ENCODE measurements around the gene DUOXA1.

Gene DUOXA1

DNA sequence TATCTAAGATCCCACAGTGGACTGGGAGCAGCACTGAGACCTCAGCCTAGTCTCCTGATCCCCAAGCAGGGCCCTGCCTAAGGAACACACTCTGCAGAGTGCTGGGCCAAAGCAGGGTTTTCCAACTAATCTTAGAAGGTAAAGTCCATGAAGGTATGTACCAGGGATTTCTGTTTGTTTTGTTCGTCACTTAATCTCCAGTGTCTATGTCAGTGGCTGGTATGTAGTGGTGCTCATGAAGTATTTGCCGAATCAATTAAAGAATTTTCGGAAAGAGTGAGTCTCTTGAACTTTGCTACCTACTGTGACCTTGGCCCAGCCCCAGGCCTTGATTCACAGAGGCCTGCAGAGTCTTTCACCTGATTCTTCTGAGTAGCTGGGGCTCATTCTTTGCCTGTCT is 1.8 kb upstream of the DUOXA1 start:
- no peak for DNase-seq (ENCODE audit: low spot score)

DNA sequence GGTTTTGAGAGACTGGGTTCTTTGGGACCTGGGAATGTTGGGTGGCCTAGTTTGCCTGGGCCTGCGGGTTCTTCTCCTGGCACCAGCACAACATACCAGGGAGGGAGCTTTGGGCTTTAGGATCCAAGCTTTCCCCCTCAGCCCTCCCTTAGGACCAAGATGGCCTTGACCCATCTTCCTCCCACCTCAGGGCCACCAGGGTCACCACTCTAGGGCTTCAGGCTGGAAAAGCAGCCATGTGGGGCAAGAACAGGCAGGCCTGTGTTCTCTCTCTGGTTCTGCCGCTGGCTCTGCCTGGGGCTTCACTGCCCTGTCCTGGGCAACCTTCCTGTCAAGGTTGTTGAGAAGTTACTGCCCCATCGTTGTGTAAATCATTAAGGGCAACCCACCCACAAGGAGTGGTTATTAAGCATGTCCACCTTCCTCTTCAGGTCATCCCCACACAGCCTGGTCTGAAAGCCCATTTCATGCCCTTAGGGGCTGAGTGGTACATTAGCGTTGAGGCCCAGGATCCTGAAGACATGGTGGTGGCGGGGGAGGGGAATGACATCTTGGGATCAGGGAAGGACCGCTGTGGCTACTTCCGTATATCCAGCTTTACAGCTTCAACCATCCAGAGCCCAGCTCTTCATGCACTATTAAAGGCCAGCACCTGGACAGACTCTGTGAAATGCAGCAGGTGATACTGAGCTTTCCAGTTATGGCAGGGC is 767 bp upstream of the DUOXA1 start:
- no peak for DNase-seq (ENCODE audit: low spot score)

DNA sequence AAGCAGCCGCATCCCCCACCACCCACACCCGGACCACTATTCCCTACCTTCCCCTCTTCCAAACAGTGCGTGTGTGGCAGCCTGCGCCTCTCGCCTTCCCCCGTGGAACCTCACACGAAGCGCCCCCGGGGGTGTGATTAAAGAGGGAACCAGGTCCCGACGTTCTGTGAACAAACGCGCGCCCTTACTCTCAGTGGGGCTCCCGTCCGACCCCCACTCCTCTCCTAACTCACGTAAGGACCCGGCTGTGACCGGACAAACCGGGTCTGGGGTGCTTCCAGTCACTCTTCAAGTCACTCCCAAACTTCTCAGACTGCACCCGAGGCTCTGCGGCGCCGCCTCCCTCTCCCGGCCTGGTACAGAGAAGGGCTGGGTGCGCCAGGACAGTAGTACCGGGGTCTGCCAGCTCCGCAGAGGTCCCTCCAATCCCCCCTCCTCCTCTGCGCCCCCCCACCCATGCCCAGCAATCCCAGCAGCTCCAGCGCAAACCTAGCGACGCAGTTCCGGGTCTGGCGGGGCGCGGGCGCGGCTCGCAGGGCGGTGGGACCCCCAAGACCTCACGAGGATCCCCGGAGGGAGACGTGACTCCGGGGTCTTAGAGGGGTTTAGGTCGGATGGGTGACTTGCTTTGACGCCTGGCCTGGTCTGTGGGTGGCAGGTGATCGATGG is 574 bp downstream of the DUOXA1 start:
- DNase-seq (ENCODE audit: low spot score): no peak

DNA sequence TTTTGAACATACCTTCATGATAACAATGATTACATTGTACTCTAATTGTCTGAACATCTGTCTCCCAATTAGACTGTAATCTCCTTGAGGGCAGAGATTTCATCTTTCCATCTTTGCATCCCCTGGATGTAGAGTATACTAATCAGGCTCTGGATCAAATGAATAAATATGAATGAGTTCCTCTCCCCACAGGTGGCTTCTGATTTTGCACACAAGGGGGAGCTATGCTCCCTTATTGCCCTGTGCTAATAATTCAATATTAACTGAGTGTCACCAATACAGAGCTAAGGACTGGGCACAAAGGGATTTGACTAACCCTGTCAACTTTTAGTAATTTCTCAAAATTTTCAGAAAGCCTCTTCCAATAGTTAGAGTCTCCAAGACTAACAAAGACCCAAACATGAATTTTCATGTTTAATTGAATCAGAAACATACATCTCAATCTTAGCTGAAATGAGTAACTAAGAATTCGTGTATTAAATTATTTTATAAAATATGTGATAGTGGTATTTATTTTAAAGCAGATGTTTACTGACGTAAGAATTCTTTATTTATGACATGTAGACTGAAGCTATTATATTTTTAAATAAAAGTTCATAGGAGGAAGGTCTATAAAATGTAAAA is 3.0 kb downstream of the DUOXA1 start:
- DNase-seq (ENCODE audit: low spot score): peak; percentile 26

DNA sequence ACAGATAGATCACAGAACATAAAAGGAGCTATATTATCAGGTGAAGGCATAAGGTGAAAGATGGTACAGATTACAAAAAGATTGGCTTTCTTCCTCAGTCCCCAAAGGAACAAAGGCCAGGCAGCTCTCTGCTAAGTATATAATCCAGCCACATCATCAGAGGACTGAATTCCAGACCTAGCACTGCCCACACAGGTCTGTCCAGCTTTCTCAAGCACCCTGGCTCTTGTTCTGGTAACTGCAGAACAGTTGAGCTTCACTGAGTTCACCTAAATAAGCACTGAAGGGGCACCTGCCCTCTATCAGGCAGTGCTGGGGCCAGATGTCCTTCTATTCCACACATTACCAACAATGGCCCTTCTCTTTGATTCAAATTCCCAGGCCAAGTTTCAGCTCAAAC is 6.3 kb downstream of the DUOXA1 start:
- no peak for DNase-seq (ENCODE audit: low spot score)

DNA sequence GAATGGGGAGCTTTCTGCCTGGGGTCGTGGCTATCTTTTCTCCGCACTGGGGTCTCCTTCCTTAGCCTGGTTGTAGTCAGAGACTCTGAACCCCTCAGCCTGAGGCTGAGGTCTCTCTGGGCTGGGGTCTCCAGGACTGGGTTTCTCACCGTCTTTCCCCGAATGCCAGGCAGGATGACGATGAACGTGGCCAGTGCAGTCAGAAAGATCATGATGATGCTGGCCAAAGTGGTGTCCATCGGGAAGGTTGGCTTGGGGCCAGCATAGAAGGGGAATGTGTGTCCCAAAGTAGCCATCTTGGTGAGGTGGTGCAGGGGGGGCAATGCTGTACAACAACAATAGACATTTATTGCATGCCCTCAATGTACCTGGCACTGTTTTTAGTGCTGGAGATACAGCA is 7.0 kb downstream of the DUOXA1 start:
- DNase-seq (ENCODE audit: low spot score): no peak

DNA sequence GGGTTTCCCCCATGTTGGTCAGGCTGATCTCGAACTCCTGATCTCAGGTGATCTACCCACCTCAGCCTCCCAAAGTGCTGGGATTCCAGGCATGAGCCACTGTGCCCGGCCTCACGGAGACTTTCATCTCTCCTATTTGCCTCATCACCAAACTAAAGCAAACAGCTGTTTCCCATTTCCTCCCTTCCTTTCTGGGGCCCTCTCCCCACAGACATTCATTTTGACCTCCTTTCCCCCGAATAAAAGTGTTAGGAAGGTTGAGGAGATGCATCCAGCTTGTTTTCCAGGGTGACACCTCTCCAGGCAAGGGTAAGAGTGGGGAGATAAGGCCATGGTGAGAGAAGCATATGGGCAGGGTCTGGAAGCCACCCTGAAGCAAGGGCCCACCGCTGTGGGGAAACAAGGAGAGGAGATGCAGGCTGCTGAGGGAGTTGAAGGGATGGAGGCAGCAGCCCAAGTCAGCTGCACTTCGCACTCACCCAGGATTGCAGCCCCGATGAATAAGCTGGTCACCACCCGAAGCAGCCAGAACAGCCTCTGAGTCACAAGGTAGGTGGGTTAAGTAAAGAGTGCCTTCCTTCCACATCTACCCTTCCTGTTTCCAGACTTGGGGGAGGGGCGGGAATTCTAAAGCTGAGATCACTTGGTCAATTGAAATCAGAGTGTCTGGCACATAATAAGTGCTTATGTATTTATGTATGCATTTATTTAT is 7.8 kb downstream of the DUOXA1 start:
- DNase-seq (ENCODE audit: low spot score): peak; percentile 13

DNA sequence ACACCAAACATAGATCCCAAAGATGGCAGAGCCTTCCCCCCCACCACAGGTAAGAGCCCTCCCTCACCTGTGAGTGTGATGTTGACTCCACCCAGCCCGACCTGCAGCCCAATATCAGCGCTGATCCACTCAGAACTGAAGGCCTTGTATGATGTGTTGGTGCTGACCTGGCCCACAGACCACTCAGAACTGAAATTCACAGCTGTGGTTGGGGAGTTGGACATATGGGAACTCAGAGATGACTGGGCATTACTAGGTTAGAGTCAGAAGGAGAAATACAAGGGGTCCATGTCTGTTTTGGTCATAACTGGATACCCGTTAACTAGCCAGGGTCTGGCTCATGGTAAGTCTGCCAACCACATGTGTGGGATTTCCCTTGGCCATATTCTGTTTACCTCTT is 8.7 kb downstream of the DUOXA1 start:
- DNase-seq (ENCODE audit: low spot score): no peak

DNA sequence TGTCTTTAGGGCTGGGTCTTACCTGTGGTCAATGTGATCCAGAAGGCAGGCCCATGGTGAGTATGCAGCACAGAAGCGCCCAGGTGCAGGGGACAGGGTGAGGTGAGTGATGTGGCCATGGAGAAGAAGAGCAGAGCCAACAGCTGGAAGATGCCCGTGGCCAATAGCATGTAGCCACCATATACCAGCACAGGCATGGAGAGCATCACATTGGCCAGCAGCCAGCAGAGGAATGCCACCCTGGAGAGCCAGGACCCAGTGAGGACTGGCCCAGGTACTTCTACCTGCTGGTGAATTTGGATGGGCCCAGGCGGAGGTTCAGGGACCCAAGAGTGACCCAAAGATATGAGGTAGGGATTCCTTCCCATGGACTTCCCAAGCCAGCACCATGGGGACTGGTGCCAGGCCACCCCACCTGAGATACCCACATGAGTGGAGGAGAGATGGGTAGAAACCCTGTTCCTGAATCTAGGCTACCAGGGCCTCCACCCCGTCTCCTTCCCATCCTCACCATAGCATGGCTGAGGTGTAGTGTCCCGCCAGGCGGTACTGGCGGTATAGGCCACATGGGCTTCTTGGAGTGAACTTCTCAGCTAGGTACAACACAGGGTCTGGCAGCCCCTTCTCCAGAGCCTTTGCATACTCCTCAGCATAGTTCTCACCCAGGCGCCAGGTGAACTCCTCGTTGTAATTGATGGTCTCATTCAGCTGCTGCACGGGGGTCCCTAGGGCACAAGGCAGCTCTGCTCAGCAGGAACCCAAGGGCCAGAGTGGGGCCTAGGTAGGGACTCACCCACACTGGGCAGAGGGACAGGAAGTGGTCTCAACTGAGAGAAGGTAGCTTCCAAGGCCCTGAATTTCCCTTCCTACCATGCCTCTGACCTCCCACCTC is 9.4 kb downstream of the DUOXA1 start:
- no peak for DNase-seq (ENCODE audit: low spot score)

DNA sequence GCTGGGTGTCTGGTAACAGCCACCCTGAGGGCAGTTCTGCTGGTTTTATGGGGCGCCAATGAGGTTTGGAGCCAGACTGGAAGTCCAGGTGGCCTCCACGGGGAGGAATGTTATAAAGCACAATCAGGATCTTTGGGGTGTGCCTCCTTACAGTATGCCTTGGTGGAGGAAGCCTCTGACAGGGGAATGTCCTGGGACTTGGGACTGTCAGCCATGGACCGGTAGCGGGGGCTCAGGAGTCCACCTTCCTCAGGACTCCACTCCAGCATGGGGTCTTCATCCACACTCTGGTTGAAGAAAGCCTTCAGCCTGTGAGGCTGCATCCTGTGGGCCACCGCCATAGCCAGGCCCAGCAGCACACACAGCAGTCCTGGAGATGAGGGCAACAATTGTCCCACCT is 10.7 kb downstream of the DUOXA1 start:
- DNase-seq (ENCODE audit: low spot score): no peak

DNA sequence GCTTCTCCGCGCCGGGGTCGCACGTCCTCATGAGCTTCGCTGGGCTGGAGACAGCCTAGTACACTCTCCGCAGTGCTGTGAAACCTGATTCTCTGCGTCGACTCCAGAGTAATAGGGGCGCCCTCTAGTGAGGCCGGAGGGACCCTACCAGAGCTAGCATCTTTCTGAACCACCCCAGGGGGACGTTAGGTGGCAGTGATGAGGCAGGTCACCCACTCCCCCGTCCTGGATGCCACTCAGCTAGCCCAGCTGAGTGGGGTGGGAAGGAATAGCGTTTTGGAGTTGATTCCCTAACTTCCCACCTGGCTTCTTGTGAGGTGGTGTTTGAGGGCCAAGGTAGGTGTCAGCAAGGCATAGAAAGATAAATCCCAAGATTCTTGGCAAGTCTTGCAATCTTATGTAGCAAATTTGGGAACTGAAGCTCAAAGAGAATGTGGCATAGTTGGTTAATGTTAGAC is 11.5 kb downstream of the DUOXA1 start:
- peak; percentile 80 for DNase-seq (ENCODE audit: low spot score)

DNA sequence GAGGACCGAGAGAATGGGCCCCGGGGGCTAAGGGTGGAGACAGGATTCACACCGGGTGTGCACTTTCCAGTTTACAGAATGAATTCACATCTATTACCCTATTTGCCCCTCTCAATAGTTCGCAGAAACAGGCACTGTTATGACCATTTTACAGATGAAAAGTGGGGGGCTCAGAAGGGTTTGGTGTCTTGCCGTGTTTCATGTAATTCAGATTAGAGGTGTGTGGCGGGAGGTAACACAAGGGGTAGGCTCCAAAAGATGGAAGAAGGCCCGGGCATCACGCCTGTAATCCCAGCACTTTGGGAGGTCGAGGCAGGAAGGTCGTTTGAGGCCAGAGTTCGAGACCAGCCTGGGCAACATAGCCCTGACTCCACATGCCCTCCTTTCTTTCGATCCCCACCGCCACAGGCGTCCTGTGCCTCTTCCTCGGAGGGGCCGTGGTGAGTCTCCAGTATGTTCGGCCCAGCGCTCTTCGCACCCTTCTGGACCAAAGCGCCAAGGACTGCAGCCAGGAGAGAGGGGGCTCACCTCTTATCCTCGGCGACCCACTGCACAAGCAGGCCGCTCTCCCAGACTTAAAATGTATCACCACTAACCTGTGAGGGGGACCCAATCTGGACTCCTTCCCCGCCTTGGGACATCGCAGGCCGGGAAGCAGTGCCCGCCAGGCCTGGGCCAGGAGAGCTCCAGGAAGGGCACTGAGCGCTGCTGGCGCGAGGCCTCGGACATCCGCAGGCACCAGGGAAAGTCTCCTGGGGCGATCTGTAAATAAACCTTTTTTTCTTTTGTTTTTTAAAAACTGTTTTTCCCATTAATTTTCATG is 12.2 kb downstream of the DUOXA1 start:
- DNase-seq (ENCODE audit: low spot score): no peak

DNA sequence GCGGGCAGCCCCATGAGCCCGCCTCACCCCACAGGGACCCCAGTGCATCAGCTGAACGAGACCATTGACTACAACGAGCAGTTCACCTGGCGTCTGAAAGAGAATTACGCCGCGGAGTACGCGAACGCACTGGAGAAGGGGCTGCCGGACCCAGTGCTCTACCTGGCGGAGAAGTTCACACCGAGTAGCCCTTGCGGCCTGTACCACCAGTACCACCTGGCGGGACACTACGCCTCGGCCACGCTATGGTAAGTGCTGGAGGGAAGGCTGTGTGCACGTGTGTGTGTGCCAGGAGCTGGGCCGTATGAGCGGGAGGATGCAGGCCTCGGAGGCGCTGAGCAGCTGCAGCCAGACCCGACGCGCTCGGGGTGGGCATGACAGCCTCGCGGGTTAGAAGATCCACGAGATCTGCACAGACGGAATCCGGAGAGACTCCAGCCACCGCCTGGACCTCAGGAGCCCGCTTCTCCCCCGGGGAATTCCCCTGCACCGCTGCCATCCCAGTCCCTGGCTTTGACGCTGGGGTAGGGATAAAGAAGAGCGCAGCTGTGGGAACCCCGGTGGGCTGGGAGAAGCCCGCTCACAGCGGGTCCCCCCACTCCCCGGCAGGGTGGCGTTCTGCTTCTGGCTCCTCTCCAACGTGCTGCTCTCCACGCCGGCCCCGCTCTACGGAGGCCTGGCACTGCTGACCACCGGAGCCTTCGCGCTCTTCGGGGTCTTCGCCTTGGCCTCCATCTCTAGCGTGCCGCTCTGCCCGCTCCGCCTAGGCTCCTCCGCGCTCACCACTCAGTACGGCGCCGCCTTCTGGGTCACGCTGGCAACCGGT is 13.0 kb downstream of the DUOXA1 start:
- DNase-seq (ENCODE audit: low spot score): no peak

DNA sequence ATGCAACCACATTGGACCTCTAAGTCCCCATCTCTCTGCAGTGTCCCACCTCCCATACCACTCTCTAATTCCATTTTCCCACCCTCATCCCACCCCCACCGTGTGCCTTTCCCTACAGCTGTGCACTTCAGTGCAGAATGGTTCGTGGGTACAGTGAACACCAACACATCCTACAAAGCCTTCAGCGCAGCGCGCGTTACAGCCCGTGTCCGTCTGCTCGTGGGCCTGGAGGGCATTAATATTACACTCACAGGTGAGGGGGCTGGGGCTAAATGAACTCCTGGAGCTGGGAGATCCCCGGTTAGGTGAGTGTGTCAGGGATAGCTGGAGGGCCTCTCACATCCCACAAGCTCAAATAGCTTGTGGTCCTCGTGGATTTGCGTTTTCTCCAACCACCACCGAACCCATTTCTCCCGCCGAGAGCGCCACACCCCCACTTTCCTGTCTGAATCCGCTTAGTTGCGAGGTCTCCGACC is 13.6 kb downstream of the DUOXA1 start:
- DNase-seq (ENCODE audit: low spot score): no peak

DNA sequence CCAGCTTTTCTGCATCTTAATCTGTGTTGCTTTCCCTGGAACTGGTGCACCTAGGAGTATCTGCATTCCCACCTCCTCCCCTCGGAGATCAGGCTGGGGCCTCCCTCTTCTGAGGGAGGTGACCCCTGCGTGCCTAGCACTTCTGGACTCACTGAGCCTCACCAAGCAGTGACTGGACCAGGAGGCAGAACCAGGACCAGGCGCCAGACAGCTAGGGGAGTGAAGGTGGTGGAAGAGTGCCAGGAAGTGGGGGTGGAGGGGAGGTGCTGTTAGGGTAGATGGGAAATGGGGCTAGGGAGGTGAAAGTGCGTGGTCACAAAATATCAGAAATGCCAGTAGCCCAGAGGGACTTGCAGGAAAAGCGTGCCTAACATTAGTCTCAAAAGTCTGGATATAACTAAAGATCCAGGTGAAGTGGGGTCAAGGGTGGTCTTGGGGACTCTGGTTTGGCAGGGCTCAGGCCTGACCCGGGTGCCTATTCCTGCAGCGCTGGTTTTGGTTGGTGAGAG is 14.3 kb downstream of the DUOXA1 start:
- DNase-seq (ENCODE audit: low spot score): no peak

DNA sequence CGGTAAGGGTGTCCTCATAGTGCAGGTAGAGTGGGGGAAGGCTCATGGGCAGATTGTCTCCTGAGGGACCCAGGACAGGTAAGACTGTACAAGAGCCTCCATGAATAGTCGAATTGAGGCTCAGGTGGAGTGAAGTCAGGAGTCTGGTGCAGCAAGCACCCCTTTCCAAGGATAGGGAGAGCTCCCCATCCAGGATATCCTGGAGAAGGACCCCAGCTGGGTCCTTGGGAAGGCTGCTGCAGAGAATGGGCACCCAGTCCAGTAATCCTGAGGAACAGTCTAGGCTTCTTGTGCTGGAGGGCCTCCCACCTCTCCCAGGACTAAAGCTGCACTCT is 15.0 kb downstream of the DUOXA1 start:
- DNase-seq (ENCODE audit: low spot score): no peak

DNA sequence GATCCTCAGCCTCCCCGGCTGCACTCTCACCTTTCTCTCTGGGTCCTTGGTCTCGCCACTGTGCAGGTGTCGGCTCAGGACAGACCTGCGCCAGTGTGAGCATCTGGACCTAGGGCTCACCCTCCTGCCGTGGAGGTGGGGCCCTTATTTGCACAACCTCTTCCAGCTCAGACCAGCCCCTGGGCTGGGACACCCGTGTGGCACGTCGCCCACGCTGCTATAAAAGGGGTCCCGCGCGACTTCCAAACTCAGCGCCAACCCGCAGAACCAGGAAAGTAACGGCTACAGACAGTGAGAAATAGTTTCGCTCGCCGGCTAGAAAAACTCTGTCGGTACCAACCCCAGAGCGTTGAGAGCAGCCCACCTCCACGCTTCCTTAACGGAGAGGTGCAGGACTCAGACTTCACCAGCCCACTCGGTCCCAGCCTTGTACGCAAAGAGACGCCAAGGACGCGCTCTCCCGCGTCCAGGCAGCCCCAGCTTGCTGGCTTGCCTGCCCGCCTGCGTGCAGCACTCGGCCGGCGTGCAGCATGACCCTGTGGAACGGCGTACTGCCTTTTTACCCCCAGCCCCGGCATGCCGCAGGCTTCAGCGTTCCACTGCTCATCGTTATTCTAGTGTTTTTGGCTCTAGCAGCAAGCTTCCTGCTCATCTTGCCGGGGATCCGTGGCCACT is 15.5 kb downstream of the DUOXA1 start, which contains the start of the genes DUOX2 and DUOXA2:
DUOX2 (minus strand) TSS at position 97 of the 675 bp plus-strand sequence. CDS start 761 bp downstream, outside the sequence.
DUOXA2 (plus strand) TSS at position 251 of the 675 bp plus-strand sequence; CDS start at position 531, 280 bp downstream.
- peak; percentile 8 for DNase-seq (ENCODE audit: low spot score)

DNA sequence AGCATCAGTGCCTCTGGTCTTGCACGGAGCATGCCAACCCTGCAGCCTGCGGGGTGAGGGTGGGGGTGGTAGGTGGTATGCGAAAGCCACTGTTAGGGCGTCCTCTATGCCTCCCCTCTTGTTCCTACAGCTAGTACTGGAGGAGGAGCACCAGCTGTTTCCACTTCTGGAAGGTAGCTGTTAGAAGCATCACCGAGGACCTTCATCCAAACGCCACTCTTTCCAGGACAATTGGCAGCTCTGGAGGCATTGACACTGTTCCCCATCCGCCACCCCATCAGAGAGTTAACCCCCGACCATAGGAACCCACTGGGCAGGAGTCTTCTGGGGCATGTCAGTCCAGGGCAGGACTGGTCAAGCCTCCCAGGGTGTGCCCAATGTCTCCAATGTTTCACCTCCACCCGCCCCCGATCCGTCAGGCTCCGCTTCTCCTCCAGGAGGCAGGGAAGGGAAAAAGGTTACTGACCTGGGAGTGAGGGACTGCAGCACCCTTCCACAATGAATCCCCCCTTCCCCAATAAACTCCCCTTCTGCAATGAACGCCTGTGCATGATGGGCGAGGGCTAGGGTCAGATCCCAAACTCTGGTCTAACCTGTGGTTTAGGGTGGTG is 16.2 kb downstream of the DUOXA1 start:
- DNase-seq (ENCODE audit: low spot score): no peak
